Activated naive CD8-positive, alpha-beta T cell treated with anti-CD3 and anti-CD28 coated beads, Interleukin-2, amount 50 U/mL, for 16 hours (primary cell): Measurements from ENCODE around the gene NOX3.
"Not testable (repeated sequence)": the region's sequence is repeated elsewhere in the genome, so short reads cannot be mapped to it uniquely, and the experiment has no call there.

ENCODE experiments used
- DNase-seq: peaks from one replicate; pipeline ENCODE4 v3.0.0-alpha.2; 2020; ENCODE audit warnings: low read depth, low spot score

NOX3 gene, protein sequence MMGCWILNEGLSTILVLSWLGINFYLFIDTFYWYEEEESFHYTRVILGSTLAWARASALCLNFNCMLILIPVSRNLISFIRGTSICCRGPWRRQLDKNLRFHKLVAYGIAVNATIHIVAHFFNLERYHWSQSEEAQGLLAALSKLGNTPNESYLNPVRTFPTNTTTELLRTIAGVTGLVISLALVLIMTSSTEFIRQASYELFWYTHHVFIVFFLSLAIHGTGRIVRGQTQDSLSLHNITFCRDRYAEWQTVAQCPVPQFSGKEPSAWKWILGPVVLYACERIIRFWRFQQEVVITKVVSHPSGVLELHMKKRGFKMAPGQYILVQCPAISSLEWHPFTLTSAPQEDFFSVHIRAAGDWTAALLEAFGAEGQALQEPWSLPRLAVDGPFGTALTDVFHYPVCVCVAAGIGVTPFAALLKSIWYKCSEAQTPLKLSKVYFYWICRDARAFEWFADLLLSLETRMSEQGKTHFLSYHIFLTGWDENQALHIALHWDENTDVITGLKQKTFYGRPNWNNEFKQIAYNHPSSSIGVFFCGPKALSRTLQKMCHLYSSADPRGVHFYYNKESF

DNA sequence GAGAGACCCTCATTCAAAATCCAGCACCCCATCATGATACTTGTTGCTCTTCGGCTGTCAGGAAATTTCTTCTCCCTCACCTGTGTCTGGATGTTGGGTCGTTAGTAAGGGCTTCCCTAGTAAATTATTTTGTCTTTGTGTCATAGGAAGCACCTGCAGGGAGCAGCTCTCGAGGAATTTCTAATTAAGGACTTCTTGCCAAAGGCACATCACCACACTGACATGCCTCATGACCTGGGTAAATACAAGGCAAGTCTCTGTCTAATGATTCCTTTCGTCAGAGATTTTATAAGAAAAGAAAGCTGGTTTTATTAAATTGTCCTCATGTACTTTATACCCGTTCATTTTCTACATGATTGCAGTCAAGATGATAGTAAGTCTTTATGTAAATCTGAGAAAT lies at the start of gene NOX3:
TSS of gene NOX3 (minus strand) at position 74 of the 400 bp plus-strand sequence. CDS start at position 35, 39 bp downstream.
- no peak for DNase-seq

DNA sequence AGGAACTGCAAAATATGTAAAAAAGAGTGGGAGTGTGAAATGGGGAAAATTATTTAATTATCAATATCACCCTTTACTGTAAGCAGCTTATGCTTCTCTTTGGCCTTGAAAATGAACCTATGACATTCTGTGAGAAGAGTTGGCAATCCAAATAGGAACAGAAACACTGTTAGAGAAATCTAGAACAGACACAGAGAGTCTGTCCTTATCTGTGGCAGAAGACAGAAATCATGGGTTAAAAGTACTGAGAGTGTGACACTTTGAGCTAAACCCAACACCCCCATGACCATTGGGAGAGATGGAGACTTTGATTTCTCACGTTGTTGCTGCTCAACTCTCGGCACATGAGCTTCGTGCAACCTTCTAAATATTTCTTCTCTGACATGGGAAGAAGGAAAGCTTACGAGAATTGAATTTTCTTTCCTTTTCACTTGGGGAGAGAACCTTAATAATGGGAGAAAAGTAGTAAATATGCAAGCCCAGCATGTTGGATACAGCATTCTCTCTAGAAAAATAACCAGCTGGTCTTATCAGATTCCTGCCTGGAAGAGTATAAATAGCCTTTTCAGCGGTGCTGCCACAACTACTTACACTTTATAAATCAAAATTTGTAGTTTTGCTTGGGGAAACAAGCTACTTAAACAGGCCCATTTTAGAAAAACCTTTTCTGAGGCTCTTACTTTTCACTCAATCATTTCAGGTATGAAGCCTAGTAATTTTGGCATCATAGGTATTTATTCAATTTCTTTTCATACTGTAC lies 49.4 kb upstream of the NOX3 start:
- DNase-seq = no peak

DNA sequence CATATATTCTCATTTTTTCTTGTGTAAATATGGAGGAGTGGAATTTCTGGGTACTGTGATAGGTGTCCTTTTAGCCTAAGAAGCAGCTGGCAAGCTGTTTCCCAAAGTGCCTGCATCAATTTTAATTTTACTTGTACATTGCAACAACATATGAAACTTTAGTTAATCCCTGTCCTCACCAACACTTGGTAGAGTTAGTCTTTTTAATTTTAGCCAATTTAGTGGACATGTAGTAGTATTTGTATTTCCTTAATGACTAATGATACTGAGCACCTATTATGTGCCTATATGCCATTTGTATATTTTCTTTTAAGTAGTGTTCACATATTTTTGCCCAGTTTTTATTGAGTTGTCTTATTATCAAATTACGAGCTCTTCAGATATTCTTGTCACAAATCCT lies 46.8 kb upstream of the NOX3 start:
- no peak for DNase-seq

DNA sequence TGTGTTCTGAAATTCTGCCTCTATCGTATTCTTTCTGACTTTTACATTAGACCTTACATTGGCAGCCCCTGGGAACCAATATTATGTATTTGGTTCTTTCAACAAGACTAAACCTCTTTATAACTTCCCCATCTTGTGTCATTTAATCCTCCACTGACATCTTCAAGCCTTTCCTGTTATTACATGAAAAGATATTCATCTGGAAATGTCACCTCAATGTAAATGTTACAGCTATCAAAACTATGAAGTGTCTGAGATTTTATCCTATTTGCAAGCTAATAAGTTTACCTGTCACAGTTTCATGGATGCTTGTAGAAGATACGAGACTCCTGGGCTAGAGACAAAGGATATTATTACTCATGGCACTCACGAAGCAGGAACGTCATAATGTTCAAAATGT lies 43.9 kb upstream of the NOX3 start:
- DNase-seq = no peak

DNA sequence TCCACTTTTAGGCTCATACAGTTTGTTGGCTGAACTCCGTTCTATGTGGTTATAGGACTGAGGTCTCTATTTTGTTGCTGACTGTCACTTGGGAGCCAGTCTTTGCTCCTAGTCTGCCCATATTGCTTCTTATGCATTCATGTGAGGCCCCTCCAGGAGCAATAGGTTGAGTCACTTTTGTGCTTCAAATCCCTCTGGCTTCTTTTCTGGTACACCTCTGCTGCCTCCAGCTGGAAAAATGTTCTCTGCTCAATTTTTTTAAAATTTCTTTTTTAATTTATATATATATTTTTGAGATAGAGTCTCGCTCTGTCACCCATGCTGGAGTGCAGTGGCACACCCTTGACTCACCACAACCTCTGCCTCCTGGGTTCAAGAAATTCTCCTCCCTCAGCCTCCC lies 42.7 kb upstream of the NOX3 start:
- no peak for DNase-seq

DNA sequence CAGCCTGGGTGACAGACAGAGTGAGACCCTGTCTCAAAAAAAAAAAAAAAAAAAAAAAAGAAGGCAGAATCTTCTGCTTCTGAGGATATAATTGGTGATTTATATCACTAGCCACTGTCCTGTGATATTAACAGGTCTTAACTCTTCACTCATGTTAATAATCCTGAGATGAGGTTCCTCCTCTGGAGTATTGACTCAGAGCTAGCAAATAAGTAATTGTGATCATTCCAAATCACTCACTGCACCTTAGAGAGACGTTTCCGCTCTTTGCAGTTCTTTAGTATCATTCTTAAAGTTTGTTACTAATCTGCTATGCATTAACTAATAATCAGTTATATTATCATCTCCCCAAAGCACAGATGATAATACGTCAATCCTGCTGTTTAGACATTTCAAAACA lies 41.6 kb upstream of the NOX3 start:
- no peak for DNase-seq

DNA sequence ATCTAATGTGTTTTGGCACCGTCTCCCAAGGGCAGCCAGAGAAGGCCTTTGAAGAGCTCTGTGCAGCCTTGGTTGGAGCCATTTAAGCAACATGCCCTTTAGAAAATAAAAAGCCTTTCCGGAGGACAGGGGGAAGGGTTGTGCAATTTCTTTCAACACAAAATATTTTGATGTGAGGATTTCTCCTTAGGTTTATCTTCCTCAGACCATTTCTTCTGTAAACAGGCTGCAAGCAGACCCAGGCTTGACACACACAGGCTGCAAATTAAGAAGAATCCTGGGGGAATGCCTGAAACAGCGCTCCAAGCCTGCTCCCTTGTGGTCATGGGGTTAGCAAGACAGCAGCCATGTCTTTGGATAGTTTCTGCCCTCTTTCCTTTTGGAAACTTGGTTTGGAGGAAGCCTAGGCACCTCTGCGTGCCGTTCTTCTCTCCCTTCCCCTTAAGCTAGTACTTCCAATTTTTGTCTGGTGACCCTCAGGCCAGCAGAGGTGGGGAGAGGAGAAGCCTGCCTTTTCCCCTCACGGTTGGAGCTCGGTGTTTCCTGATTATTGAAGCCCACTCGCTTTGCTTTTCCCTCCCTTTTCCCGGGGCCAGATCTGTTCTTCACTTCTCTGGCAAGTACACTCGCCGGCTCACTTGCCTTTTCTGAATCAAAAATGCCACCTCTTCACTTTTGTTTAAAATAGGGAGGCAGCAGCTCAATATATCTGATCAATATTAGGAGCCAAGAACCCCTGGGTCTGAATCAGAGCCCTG lies 39.6 kb upstream of the NOX3 start:
- DNase-seq = no peak

DNA sequence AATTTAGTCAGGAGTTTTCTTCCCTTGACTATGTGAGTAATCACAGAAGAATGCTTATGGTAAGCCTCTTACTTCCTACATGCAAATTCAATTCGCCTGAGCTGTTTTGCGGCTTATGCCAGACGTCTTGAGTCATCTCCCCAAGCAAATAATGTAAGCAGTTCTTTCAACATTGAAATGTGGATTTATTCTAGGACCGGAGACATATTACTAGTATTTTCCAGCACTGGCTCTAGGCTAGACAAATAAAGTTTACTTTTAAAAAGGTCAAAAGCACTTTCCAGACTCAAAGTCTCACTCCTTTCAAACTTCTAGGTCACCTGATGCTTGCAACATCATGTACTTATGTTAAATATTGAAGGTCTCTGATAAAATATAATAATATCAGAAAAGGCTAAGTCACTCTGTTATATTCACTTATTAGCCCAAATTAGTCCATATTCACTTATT lies 38.1 kb upstream of the NOX3 start:
- no peak for DNase-seq

DNA sequence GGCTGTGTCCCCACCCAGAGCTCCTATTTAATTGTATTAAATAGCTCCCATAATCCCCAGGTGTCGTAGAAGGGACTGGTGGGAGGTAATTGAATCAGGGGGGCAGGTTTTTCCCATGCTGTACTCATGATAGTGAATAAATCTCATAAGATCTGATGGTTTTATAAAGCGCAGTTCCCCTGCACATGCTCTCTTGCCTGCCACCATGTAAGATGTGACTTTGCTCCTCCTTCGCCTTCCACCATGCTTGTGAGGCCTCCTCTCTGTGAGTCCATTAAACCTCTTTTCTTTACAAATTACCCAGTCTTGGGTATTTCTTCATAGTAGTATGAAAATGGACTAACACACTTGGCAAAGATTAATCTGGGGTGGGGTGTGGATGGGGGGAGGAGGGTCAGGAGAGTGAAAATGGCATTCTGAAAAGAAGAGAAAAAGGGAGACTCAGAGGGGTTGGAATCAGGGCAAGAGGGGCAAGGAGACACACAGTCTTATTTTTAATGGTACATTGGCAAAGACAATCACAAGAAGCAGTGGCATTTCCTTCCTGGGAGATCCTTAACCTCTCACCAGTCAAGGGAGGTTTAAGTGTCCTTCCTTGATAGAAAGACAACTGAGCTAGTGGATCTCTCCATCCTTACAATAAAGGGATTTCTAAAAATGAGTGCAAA lies 37.5 kb upstream of the NOX3 start:
- DNase-seq = no peak

DNA sequence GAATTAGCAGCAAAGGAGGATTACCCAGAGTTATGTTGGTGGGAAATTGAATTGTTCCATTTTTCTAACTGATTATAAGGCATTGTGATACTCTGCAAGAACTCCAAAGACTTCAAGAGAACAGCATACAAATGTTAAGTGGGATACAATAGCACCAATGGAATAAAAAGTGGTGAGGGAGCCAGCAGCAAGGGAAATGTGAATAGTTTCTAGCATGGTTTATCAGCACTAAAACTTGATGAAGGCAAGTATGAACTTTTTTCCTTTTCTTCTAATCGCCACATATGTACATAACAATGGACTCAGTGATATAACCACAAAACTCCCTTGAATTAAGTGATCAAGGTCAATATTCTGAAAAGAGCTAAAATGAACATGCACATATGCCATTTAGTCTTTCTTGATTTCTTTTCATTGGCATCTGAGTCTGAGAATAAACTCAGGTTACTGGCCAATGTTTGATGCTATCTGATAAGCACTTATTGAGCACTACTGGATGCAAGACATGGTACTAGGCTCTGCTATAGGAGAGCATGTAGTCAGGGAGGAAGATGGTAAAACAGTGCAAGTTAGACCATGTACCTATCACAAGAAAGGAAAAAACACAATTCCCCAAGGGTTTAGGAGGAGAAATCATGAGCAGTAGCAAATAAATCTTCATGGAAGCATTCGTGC lies 36.6 kb upstream of the NOX3 start:
- DNase-seq = no peak

DNA sequence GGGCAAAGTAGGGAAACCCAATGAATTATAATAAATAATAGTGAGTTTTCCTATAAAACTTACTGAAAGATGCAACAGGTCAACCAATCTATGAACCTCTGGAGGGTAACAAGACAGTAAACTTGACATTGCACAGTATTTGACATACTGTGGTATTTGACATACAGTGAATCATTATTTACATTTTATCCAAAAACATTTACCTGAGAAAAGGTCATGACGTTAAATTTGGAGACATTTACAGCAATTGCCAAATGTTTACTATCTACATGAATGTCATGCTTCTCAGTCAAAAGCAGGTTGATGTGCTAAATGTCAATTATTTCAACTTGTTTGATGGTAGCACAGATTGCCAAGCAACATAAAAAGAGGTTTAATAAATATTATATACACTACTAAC lies 35.8 kb upstream of the NOX3 start:
- no peak for DNase-seq

DNA sequence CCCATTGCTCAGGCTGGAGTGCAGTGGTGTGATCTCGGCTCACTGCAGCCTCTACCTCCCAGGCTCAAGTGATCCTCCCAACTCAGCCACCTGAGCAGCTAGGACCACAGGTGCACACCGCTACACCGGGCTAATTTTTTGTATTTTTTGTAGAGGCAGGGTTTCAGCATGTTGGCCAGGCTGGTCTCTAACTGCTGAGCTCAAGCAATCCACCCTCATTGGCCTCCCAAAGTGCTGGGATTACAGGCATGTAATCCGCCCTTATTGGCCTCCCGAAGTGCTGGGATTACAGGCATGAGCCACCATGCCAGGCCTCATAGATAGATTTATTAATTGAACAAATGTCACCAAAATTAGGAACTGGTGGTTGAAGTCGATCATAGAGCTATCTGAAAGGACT lies 32.6 kb upstream of the NOX3 start:
- DNase-seq = not testable (repeated sequence)

DNA sequence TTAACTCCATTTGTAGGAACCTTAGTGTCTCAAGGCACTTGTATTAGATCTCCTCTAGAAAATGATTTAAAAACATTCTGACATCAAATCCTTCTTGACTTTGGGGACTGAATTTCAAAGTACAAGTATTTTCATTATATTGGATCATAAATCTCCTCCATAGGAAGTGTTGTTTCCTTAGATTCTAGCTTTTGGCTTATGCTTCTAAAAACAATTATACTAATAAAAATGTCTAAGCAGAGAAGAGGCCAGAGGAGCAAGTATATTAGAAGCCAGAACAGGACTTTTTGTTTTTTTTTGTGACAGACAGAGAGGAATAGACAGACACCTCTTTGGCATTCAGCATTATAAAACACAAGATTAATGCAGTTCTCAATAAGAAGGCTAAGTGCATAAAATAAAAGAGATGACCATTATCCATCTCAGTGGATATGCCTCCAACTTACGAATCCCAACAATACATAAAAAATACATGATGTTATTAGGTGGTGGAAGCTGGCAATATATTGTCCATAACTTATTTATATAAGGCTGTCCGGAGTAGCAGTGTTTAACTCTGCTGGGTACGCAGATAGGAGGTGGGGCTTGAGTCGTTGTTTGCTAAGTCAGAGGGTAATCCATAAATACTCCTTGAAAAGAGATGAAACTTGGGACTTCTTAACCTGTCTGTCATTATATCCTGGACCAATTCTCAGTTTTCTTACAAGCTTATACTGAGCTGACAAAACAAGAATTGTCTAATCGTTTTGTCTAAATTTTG lies 31.9 kb upstream of the NOX3 start:
- DNase-seq = no peak

DNA sequence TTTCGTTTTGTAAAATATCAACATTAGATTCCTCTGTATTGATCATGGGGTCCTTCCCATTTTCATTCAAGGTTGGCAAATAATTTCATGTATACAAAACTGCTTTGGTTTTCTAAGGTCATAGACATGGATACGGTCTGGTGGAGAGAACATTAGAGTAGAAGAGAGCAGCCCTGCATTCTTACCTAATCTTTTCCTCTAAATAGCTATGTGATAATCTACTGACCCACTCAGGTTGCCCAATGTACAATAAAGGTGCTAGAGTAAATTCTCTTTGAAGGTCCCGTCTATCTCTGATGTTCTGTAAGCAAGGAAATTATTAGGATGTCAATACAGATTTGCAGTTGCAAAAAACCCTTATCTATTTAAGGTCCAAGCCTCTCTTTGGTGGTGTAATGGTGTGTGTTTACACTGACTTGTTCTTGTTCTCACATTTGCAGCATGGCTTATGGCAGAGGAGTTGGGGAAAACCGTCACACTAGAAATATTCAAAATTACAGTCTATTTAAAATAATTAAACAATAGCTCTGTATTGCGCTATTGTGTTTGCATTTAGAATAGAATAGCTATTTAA lies 31.2 kb upstream of the NOX3 start:
- no peak for DNase-seq

DNA sequence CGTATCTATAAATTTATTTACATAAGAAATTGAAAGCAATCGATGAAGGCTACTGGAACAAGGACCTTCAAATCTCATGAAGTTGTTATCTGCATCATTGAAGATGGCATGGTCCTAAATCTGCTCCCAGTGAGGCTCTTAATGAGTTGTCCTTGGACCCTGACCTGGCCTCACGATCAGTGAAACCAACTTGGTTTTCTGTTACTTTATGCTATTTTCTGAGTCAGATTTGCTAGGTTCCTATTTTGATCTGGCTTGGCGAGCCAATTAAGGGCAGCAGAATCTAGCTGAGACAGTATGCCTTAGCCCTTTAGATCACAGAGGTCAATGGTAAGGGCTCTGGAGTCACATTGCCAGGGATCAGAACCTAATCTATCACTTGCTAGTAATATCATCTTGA lies 30.1 kb upstream of the NOX3 start:
- no peak for DNase-seq

DNA sequence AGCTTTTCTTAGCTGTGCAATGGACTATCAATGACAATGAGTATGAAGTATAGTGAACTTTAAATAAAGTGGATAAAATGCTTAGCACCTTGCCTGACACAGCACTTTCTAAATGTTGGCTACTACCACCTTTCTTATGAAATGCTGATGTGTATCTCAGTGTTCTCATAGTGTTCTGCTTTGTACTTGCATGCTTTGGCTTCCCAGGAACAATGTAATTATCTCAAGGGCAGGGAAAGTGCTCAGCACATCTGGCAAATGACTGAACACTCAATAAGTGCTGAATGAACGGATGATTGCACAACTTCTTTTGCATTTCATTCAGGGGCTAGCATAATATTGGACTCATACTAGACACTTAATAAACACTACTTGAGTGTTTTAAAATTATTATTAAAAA lies 28.2 kb upstream of the NOX3 start:
- no peak for DNase-seq

DNA sequence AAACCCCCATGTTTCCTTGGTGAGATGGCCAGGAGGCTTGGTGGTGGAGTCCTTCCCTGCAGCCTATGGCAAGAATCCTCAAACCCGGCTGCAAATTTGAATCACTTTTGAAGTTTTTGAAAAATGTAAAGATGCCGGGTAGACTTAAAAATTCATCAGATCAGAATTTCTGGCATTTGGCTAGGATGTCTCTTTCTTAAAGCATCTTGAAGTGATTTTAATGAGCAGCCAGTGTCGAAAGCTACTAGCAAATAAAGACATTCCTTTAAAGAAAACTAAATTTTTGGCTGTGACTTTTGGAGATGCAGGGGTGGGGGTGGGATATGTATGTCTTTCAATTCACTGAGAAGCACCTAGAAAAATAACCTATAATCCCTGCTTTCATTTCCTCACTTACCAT lies 25.6 kb upstream of the NOX3 start:
- DNase-seq = no peak

DNA sequence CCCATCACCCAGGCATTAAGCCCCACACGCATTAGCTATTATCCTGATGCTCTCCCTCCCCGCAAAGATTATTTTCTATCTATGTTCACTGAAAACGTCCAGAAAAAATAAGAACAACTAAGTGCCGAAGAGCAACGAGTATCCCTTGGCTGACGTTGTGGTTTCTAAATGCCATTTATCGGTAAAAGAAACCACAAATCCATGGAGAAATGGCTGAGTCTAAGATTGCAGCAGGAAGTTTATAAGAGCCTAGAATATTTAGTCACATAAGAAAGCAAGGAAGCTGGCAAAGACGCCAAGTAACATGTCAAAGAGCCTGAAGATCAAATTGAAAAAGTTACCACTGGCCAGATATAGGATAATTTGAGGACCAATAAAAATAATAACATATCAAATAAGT lies 18.1 kb upstream of the NOX3 start:
- DNase-seq = no peak

DNA sequence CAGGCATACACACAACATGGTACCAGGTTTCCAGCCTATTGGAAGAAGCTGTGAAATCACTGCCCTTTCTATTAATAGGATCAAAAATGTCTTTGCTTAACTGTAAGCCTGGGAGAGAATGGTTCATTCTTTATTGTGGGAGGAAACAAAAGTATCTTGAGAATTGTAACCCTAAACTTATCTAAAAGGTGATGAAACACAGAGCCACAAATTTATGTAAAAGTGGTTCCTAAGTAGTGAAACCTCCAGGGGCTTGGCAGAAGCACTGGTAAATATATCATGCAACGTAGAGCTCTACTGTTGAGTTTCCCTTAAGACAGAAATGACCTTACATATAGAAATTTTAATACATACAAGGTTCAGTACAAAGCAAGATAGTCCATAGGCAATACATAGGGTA lies 17.2 kb upstream of the NOX3 start:
- DNase-seq = no peak
